Mucosa of descending colon (tissue), 3 donors: ENCODE data around the gene NAPG. TPM values are rescaled to one million over a fixed set of nuclear protein-coding genes. Genes with fewer than 3 reads are reported as not detected.
A peak's percentile ranks its signal among the peaks of the same experiment; 100 is the strongest.

ENCODE experiments used
- ATAC-seq: fragments of 200-7000 bp; cut with Tn5 transposase; one replicate; pipeline ENCODE4 v1.9.1; 2020; ENCODE audit warnings: mild to moderate bottlenecking, moderate library complexity
- DNase-seq, 3 donors: peaks; one replicate each; pipeline ENCODE4 v3.0.0-alpha.2; 2020
- H3K36me3 ChIP-seq: fragments of 200-600 bp; one replicate; pipeline ENCODE4 v1.8.0; 2021; ENCODE audit warnings: low read depth, mild to moderate bottlenecking
- H3K4me1 ChIP-seq: fragments of 200-600 bp; one replicate; pipeline ENCODE4 v1.8.0; 2021; ENCODE audit warnings: low read depth, mild to moderate bottlenecking
- H3K4me3 ChIP-seq: fragments of 200-600 bp; one replicate; pipeline ENCODE4 v1.8.0; 2021; ENCODE audit warnings: mild to moderate bottlenecking
- H3K9me3 ChIP-seq: fragments of 200-600 bp; one replicate; pipeline ENCODE4 v1.8.0; 2021; ENCODE audit warnings: mild to moderate bottlenecking
- intact Hi-C, 2 donors: fragments of 100-400 bp; cut with DNase I in 1 of 2; cut with micrococcal nuclease in 1 of 2; formaldehyde crosslinking; loops; one replicate each; pipeline versions ENCODE4 v1.11.0 to v1.11.1; 2022; cut with DNase I, micrococcal nuclease
- total RNA-seq, 3 donors: library from RNA; stranded (reverse); fragmentation: NEBNext Ultra II Directional in 2 of 3; extraction: Animal tissue kit (Norgen Biotek cat#: 25700) in 2 of 3; gene quantifications; one replicate each; pipeline versions ENCODE4 v1.2.1 to v1.2.4, GENCODE V29; 2021 to 2023
- TF ChIP-seq, protein P1 (sequence below): fragments of 200-600 bp; IDR thresholded peaks from one replicate; pipeline ENCODE4 v1.8.0; 2022; ENCODE audit warnings: antibody characterized with exemption, mild to moderate bottlenecking
- donor health status: DM: no; HTN: no; CAD: no; lungs with moderate emphysema.
- donor health status: DM: no; HTN: no; CAD: no.
- donor health status: DM: no; HTN: yes; CAD: no.

The NAPG gene
- total RNA-seq, 3 donors from 2014 or later, result 36.3 to 43.1 (median 38.1) TPM

GRCh38 chr18:10482363-10482984 lies 43.4 kb upstream of the NAPG start:
- intact Hi-C loops, result no loop called here
- Histone ChIP-seq H3K4me3 (no peak overlapping the region), H3K4me1 (no peaks in the 10 kb centered on the region), H3K36me3 (no peaks in the 10 kb centered on the region), H3K9me3 (no peaks in the 10 kb centered on the region)
- no peak for DNase-seq
- no peak for ATAC-seq
- TF ChIP-seq, protein P1, sequence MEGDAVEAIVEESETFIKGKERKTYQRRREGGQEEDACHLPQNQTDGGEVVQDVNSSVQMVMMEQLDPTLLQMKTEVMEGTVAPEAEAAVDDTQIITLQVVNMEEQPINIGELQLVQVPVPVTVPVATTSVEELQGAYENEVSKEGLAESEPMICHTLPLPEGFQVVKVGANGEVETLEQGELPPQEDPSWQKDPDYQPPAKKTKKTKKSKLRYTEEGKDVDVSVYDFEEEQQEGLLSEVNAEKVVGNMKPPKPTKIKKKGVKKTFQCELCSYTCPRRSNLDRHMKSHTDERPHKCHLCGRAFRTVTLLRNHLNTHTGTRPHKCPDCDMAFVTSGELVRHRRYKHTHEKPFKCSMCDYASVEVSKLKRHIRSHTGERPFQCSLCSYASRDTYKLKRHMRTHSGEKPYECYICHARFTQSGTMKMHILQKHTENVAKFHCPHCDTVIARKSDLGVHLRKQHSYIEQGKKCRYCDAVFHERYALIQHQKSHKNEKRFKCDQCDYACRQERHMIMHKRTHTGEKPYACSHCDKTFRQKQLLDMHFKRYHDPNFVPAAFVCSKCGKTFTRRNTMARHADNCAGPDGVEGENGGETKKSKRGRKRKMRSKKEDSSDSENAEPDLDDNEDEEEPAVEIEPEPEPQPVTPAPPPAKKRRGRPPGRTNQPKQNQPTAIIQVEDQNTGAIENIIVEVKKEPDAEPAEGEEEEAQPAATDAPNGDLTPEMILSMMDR, result no peak

DNA sequence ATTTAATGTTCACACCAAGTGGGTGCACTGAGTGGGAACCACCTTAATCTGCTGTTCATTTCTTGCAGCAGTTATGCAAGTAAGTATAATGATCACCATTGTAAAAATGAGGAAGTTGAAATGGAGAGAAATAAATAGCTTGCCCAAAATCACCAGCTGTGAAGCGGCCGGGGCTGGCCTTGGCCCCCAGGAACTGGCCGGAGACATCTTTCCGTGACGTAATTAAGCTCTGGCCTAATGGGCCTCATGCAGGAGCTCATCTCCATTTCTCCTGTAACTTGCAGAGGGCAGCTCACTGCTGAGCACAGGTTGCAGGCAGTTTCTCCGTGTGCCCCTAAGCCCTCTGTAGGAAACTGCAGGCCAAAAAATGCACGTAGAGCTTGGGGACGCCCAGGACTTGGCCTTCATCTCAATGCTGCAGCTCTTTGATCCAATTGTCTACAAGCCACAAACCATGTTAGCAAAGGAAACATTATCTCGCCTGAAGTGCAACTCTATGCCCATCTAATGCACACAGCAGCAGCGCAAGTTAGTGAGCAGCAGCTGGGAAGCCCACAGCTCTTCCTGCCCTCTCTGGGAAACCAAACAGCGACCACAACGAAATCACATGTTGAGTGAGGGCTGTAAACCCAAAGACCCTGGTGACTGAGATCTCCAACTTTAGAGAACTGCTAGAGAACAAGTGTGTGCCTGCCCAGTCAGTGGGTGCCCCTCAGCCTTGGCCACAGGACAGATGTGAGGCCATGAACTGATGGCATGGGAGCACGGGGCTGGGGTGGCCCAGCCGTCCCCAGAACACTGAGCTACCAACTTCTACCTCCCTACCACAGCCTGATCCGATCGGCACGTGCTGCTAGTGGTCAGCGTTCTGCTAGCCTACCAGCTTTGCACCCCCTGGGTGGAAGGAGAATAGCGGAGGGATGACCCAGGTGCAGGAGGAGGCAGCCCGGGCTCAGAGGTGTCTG lies 42.6 kb upstream of the NAPG start:
- H3K36me3 ChIP-seq, result no peaks in the 10 kb centered on the region
- no peak overlapping the region for H3K4me3 ChIP-seq
- TF ChIP-seq, protein P1, result no peak
- no peaks in the 10 kb centered on the region for H3K4me1 ChIP-seq
- H3K9me3 ChIP-seq, result no peaks in the 10 kb centered on the region
- DNase-seq, result peak in 1 of 3 donors; percentile 23
- intact Hi-C loops, result no loop called here
- peak; percentile 41 for ATAC-seq

DNA sequence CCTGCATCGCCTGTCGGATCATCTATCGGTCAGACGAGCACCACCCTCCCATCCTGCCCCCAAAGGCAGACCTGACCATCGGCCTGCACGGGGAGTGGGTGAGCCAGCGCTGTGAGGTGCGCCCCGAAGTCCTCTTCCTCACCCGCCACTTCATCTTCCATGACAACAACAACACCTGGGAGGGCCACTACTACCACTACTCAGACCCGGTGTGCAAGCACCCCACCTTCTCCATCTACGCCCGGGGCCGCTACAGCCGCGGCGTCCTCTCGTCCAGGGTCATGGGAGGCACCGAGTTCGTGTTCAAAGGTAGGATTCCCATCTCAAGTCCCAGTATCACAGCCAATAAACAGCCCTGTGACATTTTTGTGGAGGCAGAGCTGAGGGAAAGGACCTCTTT lies 40.4 kb upstream of the NAPG start:
- H3K9me3 ChIP-seq, result no peaks in the 10 kb centered on the region
- no peak overlapping the region for H3K4me3 ChIP-seq
- ATAC-seq (no peak), DNase-seq (no peak)
- H3K36me3 ChIP-seq, result no peaks in the 10 kb centered on the region
- TF ChIP-seq, protein P1, result no peak
- H3K4me1 ChIP-seq, result no peaks in the 10 kb centered on the region
- intact Hi-C loops, result no loop called here

DNA sequence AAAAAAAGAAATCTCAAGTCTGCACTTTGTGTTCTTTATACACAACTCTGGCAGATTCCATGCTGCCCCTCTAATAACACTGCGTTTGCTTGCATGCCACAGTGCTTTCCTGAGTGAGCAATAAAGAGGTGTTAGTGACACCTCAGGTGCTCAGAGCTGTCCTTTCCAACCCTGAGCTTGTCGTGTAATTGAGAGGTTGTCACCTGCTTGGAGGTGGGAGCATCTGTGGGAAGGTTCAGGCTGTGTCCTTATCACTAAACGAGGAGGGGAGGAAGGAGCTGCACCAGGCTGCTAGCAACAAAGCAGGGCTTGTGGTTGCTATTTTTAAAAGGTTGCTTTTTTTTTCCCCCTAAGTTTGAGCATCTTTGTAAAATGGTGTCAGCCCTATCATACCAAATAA lies 39.5 kb upstream of the NAPG start:
- Histone ChIP-seq H3K4me1 (no peaks in the 10 kb centered on the region), H3K36me3 (no peaks in the 10 kb centered on the region), H3K4me3 (no peak overlapping the region), H3K9me3 (no peaks in the 10 kb centered on the region)
- no peak for DNase-seq
- TF ChIP-seq, protein P1, result no peak
- no peak for ATAC-seq
- intact Hi-C loops, result no loop called here

- peak; percentile 32 for ATAC-seq
Measured at GRCh38 chr18:10487154-10487553, 38.7 kb upstream of the NAPG start.

More at GRCh38 chr18:10487154-10487553, 38.7 kb upstream of the NAPG start:
- Histone ChIP-seq H3K4me3 (no peak overlapping the region), H3K4me1 (no peaks in the 10 kb centered on the region), H3K9me3 (no peaks in the 10 kb centered on the region), H3K36me3 (no peaks in the 10 kb centered on the region)
- intact Hi-C loops, result no loop called here
- TF ChIP-seq, protein P1, result no peak
- peak in 1 of 3 donors; percentile 16 for DNase-seq
